Testis (tissue), 2 donors: ENCODE measurements around the gene LPP.

Source experiments
- POLR2A ChIP-seq: fragments of 450-650 bp; IDR thresholded peaks from one replicate; pipeline ENCODE4 v1.6.1; 2017; ENCODE audit warnings: antibody characterized with exemption, mild to moderate bottlenecking, moderate library complexity
- TF ChIP-seq, protein P1 (sequence below), 3 experiments: fragments of 450-650 bp in 2 of 3; fragments of 200-600 bp in 1 of 3; sonication (generic) in 1 of 3; IDR thresholded peaks; one replicate each; pipeline ENCODE4 v1.5.1; 2016 to 2019; ENCODE audit warnings: antibody characterized with exemption in 3 of 3, mild to moderate bottlenecking in 2 of 3, moderate library complexity in 1 of 3

DNA sequence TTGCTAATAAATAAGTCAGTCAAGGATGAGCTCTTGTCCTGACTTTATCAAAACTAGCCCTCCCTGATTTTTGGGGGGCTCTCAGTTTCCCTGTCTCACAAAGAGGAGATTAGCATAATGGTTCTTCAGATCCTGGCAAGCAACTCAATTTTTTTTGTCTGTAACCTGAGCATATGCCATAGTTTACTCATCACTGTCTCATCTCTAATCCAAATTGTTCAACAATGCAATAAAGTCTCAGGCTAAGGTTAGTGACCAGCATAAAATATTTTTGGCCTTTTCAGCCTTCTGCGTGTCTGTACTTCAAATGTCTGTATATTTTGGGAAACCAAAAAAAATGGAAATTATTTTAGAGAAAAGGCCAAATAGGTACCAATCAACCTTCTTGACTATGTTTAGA is 552.2 kb downstream of the LPP start:
- TF ChIP-seq, protein P1, sequence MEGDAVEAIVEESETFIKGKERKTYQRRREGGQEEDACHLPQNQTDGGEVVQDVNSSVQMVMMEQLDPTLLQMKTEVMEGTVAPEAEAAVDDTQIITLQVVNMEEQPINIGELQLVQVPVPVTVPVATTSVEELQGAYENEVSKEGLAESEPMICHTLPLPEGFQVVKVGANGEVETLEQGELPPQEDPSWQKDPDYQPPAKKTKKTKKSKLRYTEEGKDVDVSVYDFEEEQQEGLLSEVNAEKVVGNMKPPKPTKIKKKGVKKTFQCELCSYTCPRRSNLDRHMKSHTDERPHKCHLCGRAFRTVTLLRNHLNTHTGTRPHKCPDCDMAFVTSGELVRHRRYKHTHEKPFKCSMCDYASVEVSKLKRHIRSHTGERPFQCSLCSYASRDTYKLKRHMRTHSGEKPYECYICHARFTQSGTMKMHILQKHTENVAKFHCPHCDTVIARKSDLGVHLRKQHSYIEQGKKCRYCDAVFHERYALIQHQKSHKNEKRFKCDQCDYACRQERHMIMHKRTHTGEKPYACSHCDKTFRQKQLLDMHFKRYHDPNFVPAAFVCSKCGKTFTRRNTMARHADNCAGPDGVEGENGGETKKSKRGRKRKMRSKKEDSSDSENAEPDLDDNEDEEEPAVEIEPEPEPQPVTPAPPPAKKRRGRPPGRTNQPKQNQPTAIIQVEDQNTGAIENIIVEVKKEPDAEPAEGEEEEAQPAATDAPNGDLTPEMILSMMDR (IDR thresholded peaks at IDR 0.05) = no peak
- TF ChIP-seq POLR2A = no peak
